ENCODE measurements around the gene MINDY2. TPM values are rescaled to one million over a fixed set of nuclear protein-coding genes. Genes with fewer than 3 reads are reported as not detected.
"Not testable (repeated sequence)": the region's sequence is repeated elsewhere in the genome, so short reads cannot be mapped to it uniquely, and the experiment has no call there.

MINDY2 gene
- total RNA-seq, 2 donors from 2014 or later: 20.1 to 30.0 TPM

DNA sequence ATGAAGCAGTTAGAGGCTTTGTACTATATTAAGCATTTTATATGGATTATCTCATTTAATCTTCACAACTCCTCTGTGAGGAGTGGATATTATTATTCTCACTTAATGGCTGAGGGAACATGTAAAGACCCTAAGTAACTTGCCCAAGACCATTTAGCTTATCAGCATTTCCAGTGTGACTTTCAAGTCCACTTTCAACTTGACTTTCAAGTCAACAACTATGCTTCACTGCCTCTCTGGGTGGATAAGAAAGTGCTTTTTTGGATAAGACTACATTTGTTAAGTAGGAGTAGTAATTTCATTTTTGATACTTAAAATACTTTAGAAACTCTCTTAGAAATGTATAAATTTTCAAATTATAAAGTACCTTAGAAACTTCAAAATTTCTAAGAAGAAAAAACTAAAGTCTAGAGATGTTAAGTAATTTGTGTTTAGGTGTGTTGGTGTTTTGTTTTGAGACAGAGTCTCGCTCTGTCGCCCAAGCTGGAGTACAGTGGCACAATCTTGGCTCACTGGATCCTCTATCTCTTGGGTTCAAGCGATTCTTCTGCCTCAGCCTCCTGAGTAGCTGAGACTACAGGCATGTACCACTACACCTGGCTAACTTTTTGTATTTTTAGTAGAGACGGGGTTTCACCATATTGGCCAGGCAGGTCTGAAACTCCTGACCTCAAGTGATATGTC lies 71.8 kb downstream of the MINDY2 start:
- Histone ChIP-seq H3K4me3 (no peak overlapping the region), H3K4me1 (no peaks in the 10 kb centered on the region), H3K27ac (no peak overlapping the region), H3K36me3 (peaks cover 18% of the 10 kb centered on the region), H3K27me3 (no peaks in the 10 kb centered on the region), H3K9me3 (no peaks in the 10 kb centered on the region)
- DNase-seq (ENCODE audit: low spot score): no peak
- TF ChIP-seq, protein P1, sequence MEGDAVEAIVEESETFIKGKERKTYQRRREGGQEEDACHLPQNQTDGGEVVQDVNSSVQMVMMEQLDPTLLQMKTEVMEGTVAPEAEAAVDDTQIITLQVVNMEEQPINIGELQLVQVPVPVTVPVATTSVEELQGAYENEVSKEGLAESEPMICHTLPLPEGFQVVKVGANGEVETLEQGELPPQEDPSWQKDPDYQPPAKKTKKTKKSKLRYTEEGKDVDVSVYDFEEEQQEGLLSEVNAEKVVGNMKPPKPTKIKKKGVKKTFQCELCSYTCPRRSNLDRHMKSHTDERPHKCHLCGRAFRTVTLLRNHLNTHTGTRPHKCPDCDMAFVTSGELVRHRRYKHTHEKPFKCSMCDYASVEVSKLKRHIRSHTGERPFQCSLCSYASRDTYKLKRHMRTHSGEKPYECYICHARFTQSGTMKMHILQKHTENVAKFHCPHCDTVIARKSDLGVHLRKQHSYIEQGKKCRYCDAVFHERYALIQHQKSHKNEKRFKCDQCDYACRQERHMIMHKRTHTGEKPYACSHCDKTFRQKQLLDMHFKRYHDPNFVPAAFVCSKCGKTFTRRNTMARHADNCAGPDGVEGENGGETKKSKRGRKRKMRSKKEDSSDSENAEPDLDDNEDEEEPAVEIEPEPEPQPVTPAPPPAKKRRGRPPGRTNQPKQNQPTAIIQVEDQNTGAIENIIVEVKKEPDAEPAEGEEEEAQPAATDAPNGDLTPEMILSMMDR (IDR thresholded peaks at IDR 0.05): no peak

DNA sequence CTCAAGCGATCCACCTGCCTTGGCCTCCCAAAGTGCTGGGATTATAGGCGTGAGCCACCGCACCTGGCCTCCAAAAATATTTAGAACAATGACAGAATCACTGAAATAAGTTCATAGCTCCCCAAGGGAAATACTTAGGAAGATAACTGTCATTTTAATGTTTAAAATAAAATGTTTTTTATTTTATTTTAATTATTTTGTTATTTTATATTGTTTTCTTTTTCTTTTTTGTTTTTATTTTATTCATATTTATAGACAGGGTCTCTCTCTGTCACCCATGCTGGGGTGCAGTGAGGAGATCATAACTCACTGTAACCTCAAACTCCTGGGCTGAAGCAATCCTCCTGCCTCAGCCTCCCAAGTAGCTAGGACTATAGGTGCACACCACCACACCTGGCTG lies 80.1 kb downstream of the MINDY2 start:
- not testable (repeated sequence) for H3K9me3 ChIP-seq; H3K27ac ChIP-seq; DNase-seq (ENCODE audit: low spot score); H3K27me3 ChIP-seq; H3K4me3 ChIP-seq; H3K4me1 ChIP-seq
- H3K36me3 ChIP-seq: peaks cover 46% of the 10 kb centered on the region

DNA sequence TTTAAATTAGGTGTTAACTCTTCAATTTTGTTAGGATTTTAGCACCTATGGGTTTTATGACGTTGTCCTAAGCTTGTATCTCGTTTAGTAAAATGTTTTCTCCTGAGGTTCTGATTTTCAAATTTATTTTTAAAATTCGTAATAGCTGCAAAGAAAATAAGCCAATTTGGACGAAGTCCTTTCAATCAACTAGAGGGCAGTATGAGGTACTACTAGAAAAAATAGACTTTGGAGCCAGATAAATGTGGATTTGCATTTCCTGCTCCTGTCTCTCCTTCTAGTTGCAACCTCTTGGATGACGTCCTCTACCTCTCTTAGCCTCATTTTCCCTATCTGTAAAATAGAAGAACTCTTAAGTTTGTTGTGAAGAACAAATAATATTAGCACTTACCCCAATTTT lies 81.2 kb downstream of the MINDY2 start:
- no peaks in the 10 kb centered on the region for H3K27me3 ChIP-seq
- TF ChIP-seq, protein P1 (IDR thresholded peaks at IDR 0.05): no peak
- H3K9me3 ChIP-seq: no peaks in the 10 kb centered on the region
- DNase-seq (ENCODE audit: low spot score): no peak
- H3K4me3 ChIP-seq: no peak overlapping the region
- H3K36me3 ChIP-seq: peaks cover 40% of the 10 kb centered on the region
- H3K27ac ChIP-seq: no peak overlapping the region
- no peaks in the 10 kb centered on the region for H3K4me1 ChIP-seq

DNA sequence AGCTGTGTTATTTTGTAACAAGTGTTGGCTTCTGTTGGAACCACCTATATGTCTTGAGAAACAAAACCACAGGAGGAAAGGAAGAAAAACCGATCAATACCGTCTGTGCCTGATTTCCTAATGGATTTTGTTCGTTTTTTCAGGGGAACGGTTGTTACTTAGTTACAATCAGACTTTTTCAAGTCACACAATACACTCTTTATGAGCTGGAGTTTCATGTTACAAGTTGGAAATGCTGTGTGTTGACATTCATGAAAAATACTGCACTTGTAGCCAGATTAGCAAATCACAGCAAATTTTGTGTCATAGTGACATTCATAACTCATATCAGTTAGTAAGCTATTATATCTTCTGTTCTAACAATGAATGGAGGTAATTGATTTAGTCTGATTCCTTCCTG lies 83.5 kb downstream of the MINDY2 start:
- H3K9me3 ChIP-seq: no peaks in the 10 kb centered on the region
- H3K36me3 ChIP-seq: peaks cover 22% of the 10 kb centered on the region
- TF ChIP-seq, protein P1 (IDR thresholded peaks at IDR 0.05): no peak
- H3K27me3 ChIP-seq: no peaks in the 10 kb centered on the region
- no peaks in the 10 kb centered on the region for H3K4me1 ChIP-seq
- DNase-seq (ENCODE audit: low spot score): no peak
- no peak overlapping the region for H3K4me3 ChIP-seq
- H3K27ac ChIP-seq: no peak overlapping the region

DNA sequence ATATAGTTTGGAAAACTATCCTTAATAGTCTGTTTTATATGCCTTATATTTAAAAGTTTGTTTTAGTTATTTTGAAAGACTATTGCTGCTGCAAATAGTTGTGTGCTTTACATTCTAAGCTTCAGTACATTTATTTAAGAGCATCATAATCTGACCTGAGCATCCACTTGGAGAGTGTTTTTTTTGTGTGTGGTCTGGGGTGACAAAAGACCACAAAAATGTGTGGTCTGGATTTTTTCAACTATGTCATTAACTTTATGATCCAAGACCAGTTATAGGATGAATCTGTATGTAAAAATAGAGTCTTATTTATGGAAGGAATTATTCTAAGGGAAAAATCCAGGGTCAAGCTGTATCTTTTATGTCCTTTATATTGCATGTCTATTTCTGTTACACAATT lies 85.0 kb downstream of the MINDY2 start:
- TF ChIP-seq, protein P1 (IDR thresholded peaks at IDR 0.05): no peak
- Histone ChIP-seq H3K4me1 (no peaks in the 10 kb centered on the region), H3K9me3 (no peaks in the 10 kb centered on the region), H3K27ac (no peak overlapping the region), H3K27me3 (no peaks in the 10 kb centered on the region), H3K36me3 (peaks cover 22% of the 10 kb centered on the region), H3K4me3 (no peak overlapping the region)
- no peak for DNase-seq (ENCODE audit: low spot score)

DNA sequence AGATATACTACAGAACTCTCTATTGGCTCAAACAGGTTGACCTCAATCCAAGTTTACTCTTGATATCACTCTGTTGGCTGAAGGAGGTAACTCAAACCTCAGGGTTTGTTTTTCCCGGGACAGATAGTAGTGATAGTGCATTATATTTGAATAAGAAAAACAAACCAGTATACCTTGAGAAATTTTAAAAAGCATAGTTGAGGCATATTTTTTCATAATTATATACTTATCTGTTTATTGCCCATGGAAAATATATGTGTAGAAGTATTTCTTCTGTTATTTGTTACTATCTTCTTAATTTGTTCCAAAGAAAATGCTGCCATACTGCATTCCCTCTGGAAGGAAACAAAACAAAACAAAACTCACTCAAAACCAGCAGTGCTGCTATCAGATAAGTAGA lies 85.5 kb downstream of the MINDY2 start:
- H3K4me1 ChIP-seq; H3K27ac ChIP-seq; H3K9me3 ChIP-seq; DNase-seq (ENCODE audit: low spot score); H3K27me3 ChIP-seq; H3K4me3 ChIP-seq: not testable (repeated sequence)
- peaks cover 21% of the 10 kb centered on the region for H3K36me3 ChIP-seq

DNA sequence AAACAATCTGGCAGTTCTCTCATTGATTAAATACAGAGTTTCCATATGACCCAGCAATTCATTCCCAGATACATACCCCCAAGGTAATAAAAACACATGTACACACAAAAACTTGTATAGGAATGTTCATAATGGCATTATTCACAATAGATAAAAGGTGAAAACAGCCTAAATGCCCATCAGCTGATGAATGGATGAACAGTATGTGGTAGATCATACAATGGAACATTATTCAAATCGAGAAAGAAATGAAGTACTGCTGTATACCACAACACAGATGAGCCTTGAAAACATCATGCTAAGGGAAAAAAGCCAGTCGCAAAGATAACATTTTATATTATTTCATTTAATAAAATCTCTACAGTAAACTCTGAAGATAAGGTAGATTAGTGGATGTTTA lies 91.2 kb downstream of the MINDY2 start:
- no peaks in the 10 kb centered on the region for H3K27me3 ChIP-seq
- no peak overlapping the region for H3K27ac ChIP-seq
- no peaks in the 10 kb centered on the region for H3K9me3 ChIP-seq
- DNase-seq (ENCODE audit: low spot score): no peak
- no peak overlapping the region for H3K4me3 ChIP-seq
- H3K36me3 ChIP-seq: no peaks in the 10 kb centered on the region
- TF ChIP-seq, protein P1 (IDR thresholded peaks at IDR 0.05): no peak
- H3K4me1 ChIP-seq: peaks cover 0 to 17% of the 10 kb centered on the region in 2 donors

Data from right atrium auricular region (tissue), 2 donors.